Smooth muscle cell (in vitro differentiated cells): ENCODE measurements around the gene ZNF766. TPM values are rescaled to one million over a fixed set of nuclear protein-coding genes. Genes with fewer than 3 reads are reported as not detected.

ENCODE experiments used
- DNase-seq: peaks from one replicate; lab custom pipeline; 2025; ENCODE audit not compliant: unreplicated experiment; lab: John Stamatoyannopoulos, UW
- H2AFZ ChIP-seq: fragments of 200-600 bp; sonication (generic); 2 replicates; pipeline ENCODE4 v1.6.0; 2016; ENCODE audit warnings: antibody characterized with exemption, low read depth, mild to moderate bottlenecking
- H3F3A ChIP-seq: fragments of 200-600 bp; sonication (generic); 2 replicates; pipeline ENCODE4 v1.6.0; 2017; ENCODE audit warnings: antibody characterized with exemption, low read depth
- H3K27ac ChIP-seq: fragments of 200-600 bp; sonication (generic); 2 replicates; pipeline ENCODE4 v1.5.1; 2016; ENCODE audit warnings: low read depth, mild to moderate bottlenecking
- H3K27me3 ChIP-seq: fragments of 200-600 bp; sonication (generic); 2 replicates; pipeline ENCODE4 v1.6.1; 2016; ENCODE audit warnings: low read depth, mild to moderate bottlenecking
- H3K36me3 ChIP-seq: fragments of 200-600 bp; sonication (generic); 2 replicates; pipeline ENCODE4 v1.5.1; 2016; ENCODE audit warnings: low read depth
- H3K4me1 ChIP-seq: fragments of 200-600 bp; sonication (generic); 2 replicates; pipeline ENCODE4 v1.5.1; 2016; ENCODE audit warnings: low read depth
- H3K4me2 ChIP-seq: fragments of 200-600 bp; sonication (generic); 2 replicates; pipeline ENCODE4 v1.6.0; 2016; ENCODE audit warnings: mild to moderate bottlenecking
- H3K4me3 ChIP-seq: fragments of 200-600 bp; sonication (generic); 2 replicates; pipeline ENCODE4 v1.5.1; 2016; ENCODE audit warnings: mild to moderate bottlenecking
- H3K79me2 ChIP-seq: fragments of 200-600 bp; sonication (generic); 2 replicates; pipeline ENCODE4 v1.6.0; 2016; ENCODE audit warnings: low read depth, mild to moderate bottlenecking
- H3K9ac ChIP-seq: fragments of 200-600 bp; sonication (generic); 2 replicates; pipeline ENCODE4 v1.6.0; 2016; ENCODE audit warnings: low read depth
- H3K9me3 ChIP-seq: fragments of 200-600 bp; sonication (generic); replicated peaks from 2 replicates; pipeline ENCODE4 v1.5.1; 2016; ENCODE audit warnings: low read depth
- H4K20me1 ChIP-seq: fragments of 200-600 bp; sonication (generic); 2 replicates; pipeline ENCODE4 v1.6.0; 2016; ENCODE audit warnings: low read depth
- WGBS: methylation state at CpG from one replicate; pipeline ENCODE4 v1.1.7; 2016; ENCODE audit warnings: low lambda C conversion rate; 5-methylcytosine and 5-hydroxymethylcytosine counted together
- polyA plus RNA-seq: library from polyadenylated mRNA; unstranded; fragments of >200 nt; fragmentation: Nextera tagmentation; extraction: Ambion mirVana; gene quantifications from 2 replicates; pipeline ENCODE4 v1.2.1, GENCODE V29; 2016
- total RNA-seq: library from RNA; depleted of rRNA; stranded (reverse); fragments of >200 nt; gene quantifications from 2 replicates; pipeline ENCODE4 v1.2.3, GENCODE V29; 2014
- TF ChIP-seq, protein P1 (sequence below): fragments of 200-600 bp; sonication (generic); IDR thresholded peaks from 2 replicates; pipeline ENCODE4 v1.5.1; 2017; ENCODE audit warnings: borderline replicate concordance, mild to moderate bottlenecking, antibody characterized with exemption; ENCODE audit not compliant: insufficient read depth, poor library complexity, severe bottlenecking

ZNF766 gene
- total and polyA plus RNA-seq, 2 experiments from 2014 or later = 15.6 to 18.7 TPM

DNA sequence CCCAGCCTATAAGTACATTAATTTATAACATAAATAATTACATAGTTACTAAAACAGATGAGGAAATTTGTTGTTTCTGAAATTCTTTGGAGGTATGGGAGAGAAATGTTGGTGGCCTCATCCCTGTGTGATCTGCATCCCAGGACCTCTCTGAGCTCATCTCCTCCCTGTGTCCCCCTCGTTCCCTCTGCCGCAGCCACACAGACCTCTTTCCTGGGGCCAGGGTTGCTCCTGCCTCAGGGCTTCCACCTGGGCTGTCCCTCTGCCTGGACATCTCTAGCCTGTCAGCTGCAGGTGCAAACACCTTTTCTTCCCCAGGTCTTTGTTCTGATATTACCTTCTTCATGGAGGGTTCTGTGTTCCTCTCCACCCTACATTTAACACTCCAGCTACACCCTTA is 3.9 kb downstream of the ZNF766 start:
- Histone ChIP-seq H3K27me3 (no peaks in the 10 kb centered on the region), H3K9me3 (no peaks in the 10 kb centered on the region), H3K4me1 (peaks cover 5% of the 10 kb centered on the region), H3K4me2 (no peak overlapping the region), H4K20me1 (peaks cover 56% of the 10 kb centered on the region), H3K79me2 (peaks cover 82% of the 10 kb centered on the region), H3K9ac (no peak overlapping the region), H2AFZ (no peak overlapping the region), H3K4me3 (no peak overlapping the region), H3K27ac (no peak overlapping the region), H3F3A (no peaks in the 10 kb centered on the region), H3K36me3 (peaks cover 3% of the 10 kb centered on the region)
- no peak for DNase-seq
- TF ChIP-seq, protein P1, sequence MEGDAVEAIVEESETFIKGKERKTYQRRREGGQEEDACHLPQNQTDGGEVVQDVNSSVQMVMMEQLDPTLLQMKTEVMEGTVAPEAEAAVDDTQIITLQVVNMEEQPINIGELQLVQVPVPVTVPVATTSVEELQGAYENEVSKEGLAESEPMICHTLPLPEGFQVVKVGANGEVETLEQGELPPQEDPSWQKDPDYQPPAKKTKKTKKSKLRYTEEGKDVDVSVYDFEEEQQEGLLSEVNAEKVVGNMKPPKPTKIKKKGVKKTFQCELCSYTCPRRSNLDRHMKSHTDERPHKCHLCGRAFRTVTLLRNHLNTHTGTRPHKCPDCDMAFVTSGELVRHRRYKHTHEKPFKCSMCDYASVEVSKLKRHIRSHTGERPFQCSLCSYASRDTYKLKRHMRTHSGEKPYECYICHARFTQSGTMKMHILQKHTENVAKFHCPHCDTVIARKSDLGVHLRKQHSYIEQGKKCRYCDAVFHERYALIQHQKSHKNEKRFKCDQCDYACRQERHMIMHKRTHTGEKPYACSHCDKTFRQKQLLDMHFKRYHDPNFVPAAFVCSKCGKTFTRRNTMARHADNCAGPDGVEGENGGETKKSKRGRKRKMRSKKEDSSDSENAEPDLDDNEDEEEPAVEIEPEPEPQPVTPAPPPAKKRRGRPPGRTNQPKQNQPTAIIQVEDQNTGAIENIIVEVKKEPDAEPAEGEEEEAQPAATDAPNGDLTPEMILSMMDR = no peak
- WGBS = 100% methylated on average over 2 of the region's 2 CpGs

DNA sequence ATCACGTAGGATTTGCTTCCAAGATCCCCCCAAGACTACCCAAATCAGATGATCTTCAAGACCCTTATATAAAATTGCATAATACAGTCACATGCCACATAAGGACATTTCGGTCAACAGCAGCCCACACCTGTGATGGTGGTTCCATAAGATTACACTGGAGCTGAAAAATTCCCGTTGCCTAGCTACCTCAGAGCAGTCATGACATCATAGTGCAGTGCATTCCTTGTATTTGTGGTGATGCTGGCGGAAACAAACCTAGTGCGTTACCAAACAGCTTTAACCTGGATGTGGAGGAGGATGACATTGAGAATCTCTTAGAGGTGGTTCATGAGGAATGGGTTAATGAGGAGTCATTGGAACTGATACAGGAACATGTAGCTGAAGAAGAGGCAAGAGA is 4.8 kb downstream of the ZNF766 start:
- Histone ChIP-seq H3K4me1 (peaks cover 5% of the 10 kb centered on the region), H2AFZ (no peak overlapping the region), H3K27me3 (no peaks in the 10 kb centered on the region), H3K9ac (no peak overlapping the region), H4K20me1 (peaks cover 65% of the 10 kb centered on the region), H3K4me2 (no peak overlapping the region), H3F3A (no peaks in the 10 kb centered on the region), H3K36me3 (peaks cover 7% of the 10 kb centered on the region), H3K9me3 (no peaks in the 10 kb centered on the region), H3K27ac (no peak overlapping the region), H3K4me3 (no peak overlapping the region), H3K79me2 (peaks cover 91% of the 10 kb centered on the region)
- no peak for DNase-seq
- 98% methylated on average over 5 of the region's 5 CpGs for WGBS
- TF ChIP-seq, protein P1 = no peak

- H3F3A ChIP-seq = no peaks in the 10 kb centered on the region
- no peak overlapping the region for H3K9ac ChIP-seq
- H3K27ac ChIP-seq = no peak overlapping the region
- no peak for DNase-seq
- H3K4me1 ChIP-seq = peaks cover 2% of the 10 kb centered on the region
- H4K20me1 ChIP-seq = peaks cover 80% of the 10 kb centered on the region
- TF ChIP-seq, protein P1 = no peak
- peaks cover 7% of the 10 kb centered on the region for H3K36me3 ChIP-seq
- no peaks in the 10 kb centered on the region for H3K27me3 ChIP-seq
- no peaks in the 10 kb centered on the region for H3K9me3 ChIP-seq
- WGBS = 91% methylated on average over 5 of the region's 5 CpGs
- H3K79me2 ChIP-seq = peaks cover 100% of the 10 kb centered on the region
- H2AFZ ChIP-seq = no peak overlapping the region
- no peak overlapping the region for H3K4me3 ChIP-seq
- H3K4me2 ChIP-seq = no peak overlapping the region
Measured at GRCh38 chr19:52275988-52276387, 6.6 kb downstream of the ZNF766 start.

GRCh38 chr19:52277471-52277870 is 8.1 kb downstream of the ZNF766 start:
- DNase-seq = no peak
- Histone ChIP-seq H3K79me2 (peaks cover 100% of the 10 kb centered on the region), H3K27ac (peak overlapping the region; percentile 6), H4K20me1 (peaks cover 89% of the 10 kb centered on the region), H3K36me3 (peaks cover 7% of the 10 kb centered on the region), H3K9ac (no peak overlapping the region), H3K4me3 (no peak overlapping the region), H3K4me1 (no peaks in the 10 kb centered on the region), H2AFZ (no peak overlapping the region), H3K4me2 (no peak overlapping the region), H3K9me3 (no peaks in the 10 kb centered on the region), H3F3A (no peaks in the 10 kb centered on the region), H3K27me3 (no peaks in the 10 kb centered on the region)
- TF ChIP-seq, protein P1 = no peak
- 77% methylated on average over 6 of the region's 6 CpGs for WGBS
